ENCODE data around the gene CTDSPL. TPM values are rescaled to one million over a fixed set of nuclear protein-coding genes. Genes with fewer than 3 reads are reported as not detected.

CTDSPL gene
- total RNA-seq, 2 donors from 2014 or later, result 59.3 to 60.3 TPM

DNA sequence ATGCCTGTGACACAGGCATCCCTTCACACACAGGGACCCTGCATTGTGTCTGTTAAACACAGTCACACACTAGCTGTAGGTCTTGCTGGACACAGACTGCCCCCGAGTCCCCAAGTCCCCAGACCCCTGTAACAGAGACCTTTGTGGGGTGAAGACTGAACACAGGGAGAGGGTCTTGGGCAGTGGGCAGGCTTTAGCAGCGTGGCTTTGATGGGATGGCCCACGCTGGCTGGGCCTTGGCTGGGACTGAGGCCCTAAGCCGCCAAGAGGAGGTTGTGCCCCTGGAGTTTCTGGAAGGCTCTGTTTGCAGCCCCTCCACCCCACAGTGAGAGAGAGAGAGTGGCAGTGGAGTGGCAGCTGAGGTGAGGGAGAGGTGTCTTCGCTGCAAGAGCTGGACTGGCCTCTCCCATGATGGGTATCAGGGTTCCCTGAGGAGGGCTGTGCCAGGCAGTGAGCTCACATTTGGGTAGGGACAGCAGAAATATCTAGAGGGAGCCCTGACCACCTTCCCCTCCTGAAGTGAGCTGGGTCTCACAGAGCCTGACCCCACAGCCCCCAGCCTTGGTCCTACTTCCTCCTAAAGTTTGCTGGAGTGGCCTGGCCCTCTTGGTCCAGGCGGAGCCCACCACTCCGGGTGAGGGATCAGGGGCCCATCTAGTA is 128.3 kb downstream of the CTDSPL start:
- Histone ChIP-seq H3K27ac (no peak overlapping the region), H3K27me3 (replicated peaks; ENCODE audit: insufficient read depth) (no peaks in the 10 kb centered on the region), H3K4me3 (no peak overlapping the region), H3K9me3 (no peaks in the 10 kb centered on the region), H3K36me3 (no peaks in the 10 kb centered on the region), H3K4me1 (replicated peaks) (peaks cover 12% of the 10 kb centered on the region)
- 96% methylated on average over 7 of the region's 7 CpGs for WGBS
- TF ChIP-seq, protein P1, sequence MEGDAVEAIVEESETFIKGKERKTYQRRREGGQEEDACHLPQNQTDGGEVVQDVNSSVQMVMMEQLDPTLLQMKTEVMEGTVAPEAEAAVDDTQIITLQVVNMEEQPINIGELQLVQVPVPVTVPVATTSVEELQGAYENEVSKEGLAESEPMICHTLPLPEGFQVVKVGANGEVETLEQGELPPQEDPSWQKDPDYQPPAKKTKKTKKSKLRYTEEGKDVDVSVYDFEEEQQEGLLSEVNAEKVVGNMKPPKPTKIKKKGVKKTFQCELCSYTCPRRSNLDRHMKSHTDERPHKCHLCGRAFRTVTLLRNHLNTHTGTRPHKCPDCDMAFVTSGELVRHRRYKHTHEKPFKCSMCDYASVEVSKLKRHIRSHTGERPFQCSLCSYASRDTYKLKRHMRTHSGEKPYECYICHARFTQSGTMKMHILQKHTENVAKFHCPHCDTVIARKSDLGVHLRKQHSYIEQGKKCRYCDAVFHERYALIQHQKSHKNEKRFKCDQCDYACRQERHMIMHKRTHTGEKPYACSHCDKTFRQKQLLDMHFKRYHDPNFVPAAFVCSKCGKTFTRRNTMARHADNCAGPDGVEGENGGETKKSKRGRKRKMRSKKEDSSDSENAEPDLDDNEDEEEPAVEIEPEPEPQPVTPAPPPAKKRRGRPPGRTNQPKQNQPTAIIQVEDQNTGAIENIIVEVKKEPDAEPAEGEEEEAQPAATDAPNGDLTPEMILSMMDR (IDR thresholded peaks at IDR 0.05), result no peak
- TF ChIP-seq POLR2AphosphoS5 (IDR thresholded peaks at IDR 0.05), result no peak
- no peak for TF ChIP-seq POLR2A (IDR thresholded peaks at IDR 0.05)
- no peak for DNase-seq (ENCODE audit: low spot score)
- intact Hi-C loops (cut with DNase I), result no loop called here

GRCh38 chr3:37990527-37990926 is 128.8 kb downstream of the CTDSPL start, which contains the start of gene VILL:
Gene VILL (plus strand): TSS chr3:37990786. CDS start chr3:37993673, 2,887 bp downstream.
- Histone ChIP-seq H3K27me3 (replicated peaks; ENCODE audit: insufficient read depth) (no peaks in the 10 kb centered on the region), H3K4me1 (replicated peaks) (peaks cover 12% of the 10 kb centered on the region), H3K27ac (peak within 1 kb of the TSS in 1 of 2 donors; percentile 86), H3K9me3 (no peaks in the 10 kb centered on the region), H3K4me3 (no peak within 1 kb of the TSS), H3K36me3 (no peaks in the 10 kb centered on the region)
- WGBS, result 77% methylated on average over 10 of the region's 10 CpGs
- DNase-seq (ENCODE audit: low spot score), result no peak
- intact Hi-C loops (cut with DNase I), result no loop called here
- TF ChIP-seq POLR2A (IDR thresholded peaks at IDR 0.05) (peak; percentile 65), POLR2AphosphoS5 (IDR thresholded peaks at IDR 0.05) (no peak)
- TF ChIP-seq, protein P1 (IDR thresholded peaks at IDR 0.05), result peak in 1 of 4 experiments; percentile 24

DNA sequence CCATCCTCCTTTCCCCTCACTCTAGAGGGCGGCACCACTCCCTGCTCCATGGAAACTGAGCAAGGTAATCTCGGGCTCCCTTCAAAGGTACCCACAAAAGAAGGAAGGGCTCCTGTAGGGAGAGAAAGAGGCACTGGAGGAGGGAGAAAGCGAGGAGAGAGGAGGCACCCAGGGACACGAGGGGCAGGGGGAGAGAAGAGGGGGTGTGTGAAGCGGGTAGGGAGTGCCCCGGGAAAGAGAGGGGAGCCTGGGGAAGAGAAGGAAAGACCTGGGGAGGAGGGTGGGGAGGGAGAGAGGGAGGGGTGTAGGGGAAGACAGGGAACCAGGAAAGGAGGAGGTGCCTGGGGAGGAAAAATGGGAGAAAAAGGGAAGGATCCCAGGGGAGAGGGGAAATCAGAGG is 129.4 kb downstream of the CTDSPL start:
- 54% methylated on average over 6 of the region's 6 CpGs for WGBS
- no peaks in the 10 kb centered on the region for H3K36me3 ChIP-seq
- no peak for TF ChIP-seq POLR2A (IDR thresholded peaks at IDR 0.05)
- TF ChIP-seq, protein P1 (IDR thresholded peaks at IDR 0.05), result no peak
- no peak for TF ChIP-seq POLR2AphosphoS5 (IDR thresholded peaks at IDR 0.05)
- intact Hi-C loops (cut with DNase I), result no loop called here
- DNase-seq (ENCODE audit: low spot score), result no peak
- H3K27me3 ChIP-seq (replicated peaks; ENCODE audit: insufficient read depth), result no peaks in the 10 kb centered on the region
- H3K4me3 ChIP-seq, result no peak overlapping the region
- H3K4me1 ChIP-seq (replicated peaks), result peaks cover 8% of the 10 kb centered on the region
- no peaks in the 10 kb centered on the region for H3K9me3 ChIP-seq
- no peak overlapping the region for H3K27ac ChIP-seq

- H3K4me3 ChIP-seq, result no peak overlapping the region
- peak overlapping the region in 1 of 2 donors; percentile 86 for H3K27ac ChIP-seq
- H3K4me1 ChIP-seq (replicated peaks), result peaks cover 2% of the 10 kb centered on the region
- no peaks in the 10 kb centered on the region for H3K9me3 ChIP-seq
- 95% methylated on average over 7 of the region's 7 CpGs for whole genome bisulfite sequencing
- no peak for TF ChIP-seq POLR2A (IDR thresholded peaks at IDR 0.05)
- TF ChIP-seq, protein P1 (IDR thresholded peaks at IDR 0.05), result no peak
- TF ChIP-seq POLR2AphosphoS5 (IDR thresholded peaks at IDR 0.05), result no peak
- DNase-seq (ENCODE audit: low spot score), result no peak
- intact Hi-C loops (cut with DNase I), result no loop called here
- no peaks in the 10 kb centered on the region for H3K27me3 ChIP-seq (replicated peaks; ENCODE audit: insufficient read depth)
- H3K36me3 ChIP-seq, result no peaks in the 10 kb centered on the region
These were observed 130.1 kb downstream of the CTDSPL start for GRCh38 chr3:37991823-37992222.

Measured in prostate gland (tissue), 2 donors.